8988T (cell line): ENCODE results near the gene PCNX4.
"Not testable (repeated sequence)": the region's sequence is repeated elsewhere in the genome, so short reads cannot be mapped to it uniquely, and the experiment has no call there.

Experiments
- DNase-seq: peaks from one replicate; pipeline ENCODE4 v3.0.0; 2011

The PCNX4 gene

GRCh38 chr14:60091550-60092525 lies at the start of gene PCNX4:
PCNX4 (plus strand) TSS chr14:60091923; CDS start chr14:60107639, 15,716 bp downstream.
- peak; percentile 59 for DNase-seq

- not testable (repeated sequence) for DNase-seq
Measured at GRCh38 chr14:60047976-60048375, 43.7 kb upstream of the PCNX4 start.

- DNase-seq: no peak
Measured at GRCh38 chr14:60051721-60052221, 40.0 kb upstream of the PCNX4 start.

GRCh38 chr14:60058087-60058486 lies 33.6 kb upstream of the PCNX4 start:
- no peak for DNase-seq

- DNase-seq: no peak
Measured at GRCh38 chr14:60061371-60061770, 30.4 kb upstream of the PCNX4 start.

GRCh38 chr14:60064491-60065072 lies 27.1 kb upstream of the PCNX4 start:
- no peak for DNase-seq

GRCh38 chr14:60067882-60068281 lies 23.8 kb upstream of the PCNX4 start:
- DNase-seq: no peak

- no peak for DNase-seq
Measured at GRCh38 chr14:60079723-60080122, 12.0 kb upstream of the PCNX4 start.

- DNase-seq: no peak
Measured at GRCh38 chr14:60085085-60085484, 6.6 kb upstream of the PCNX4 start.

GRCh38 chr14:60085693-60086092 lies 6.0 kb upstream of the PCNX4 start:
- DNase-seq: no peak

- DNase-seq: no peak
Measured at GRCh38 chr14:60087668-60088067, 4.1 kb upstream of the PCNX4 start.

- no peak for DNase-seq
Measured at GRCh38 chr14:60089221-60089620, 2.5 kb upstream of the PCNX4 start.

- DNase-seq: no peak
Measured at GRCh38 chr14:60090864-60091519, 731 bp upstream of the PCNX4 start.

- DNase-seq: no peak
Measured at GRCh38 chr14:60092526-60092920, 800 bp downstream of the PCNX4 start.

- no peak for DNase-seq
Measured at GRCh38 chr14:60093080-60093479, 1.4 kb downstream of the PCNX4 start.

GRCh38 chr14:60093606-60094005 lies 1.9 kb downstream of the PCNX4 start:
- DNase-seq: no peak

GRCh38 chr14:60094306-60094897 lies 2.7 kb downstream of the PCNX4 start:
- no peak for DNase-seq

GRCh38 chr14:60095231-60095630 lies 3.5 kb downstream of the PCNX4 start:
- no peak for DNase-seq

GRCh38 chr14:60095781-60096450 lies 4.2 kb downstream of the PCNX4 start:
- DNase-seq: no peak

GRCh38 chr14:60097974-60098373 lies 6.3 kb downstream of the PCNX4 start:
- no peak for DNase-seq

- not testable (repeated sequence) for DNase-seq
Measured at GRCh38 chr14:60099855-60100254, 8.1 kb downstream of the PCNX4 start.

- no peak for DNase-seq
Measured at GRCh38 chr14:60101786-60102185, 10.1 kb downstream of the PCNX4 start.
